Pancreas (tissue), 10 donors: Measurements from ENCODE around the gene EPHA3. TPM values are rescaled to one million over a fixed set of nuclear protein-coding genes. Genes with fewer than 3 reads are reported as not detected.

Source experiments
- ATAC-seq, 4 donors: fragments of 200-7000 bp; cut with Tn5 transposase; one replicate each; pipeline versions ENCODE4 v1.8.0 to v1.9.1; 2020; ENCODE audit warnings: mild to moderate bottlenecking in 4 of 4, moderate library complexity in 4 of 4
- DNase-seq, 6 donors: peaks; one replicate each; pipeline ENCODE4 v3.0.0-alpha.2; 2020
- FAIRE-seq: peaks from 2 replicates; lab custom pipeline; 2012; peaks lifted over from hg19 to GRCh38; lab: Jason Lieb, UNC
- H3K27ac ChIP-seq, 4 donors: fragments of 200-600 bp; sonication (generic); 1 replicate in 3 of 4; 2 replicates in 1 of 4; pipeline versions ENCODE4 v1.5.0 to v1.8.0; 2020
- H3K27me3 ChIP-seq, 4 donors: fragments of 200-600 bp; one replicate each; pipeline ENCODE4 v1.8.0; 2021
- H3K36me3 ChIP-seq, 3 donors: fragments of 200-600 bp; sonication (generic) in 1 of 3; one replicate each; pipeline versions ENCODE4 v1.5.0 to v1.8.0; 2020 to 2021
- H3K4me1 ChIP-seq, 3 donors: fragments of 200-600 bp; one replicate each; pipeline ENCODE4 v1.8.0; 2021
- H3K4me3 ChIP-seq, 4 donors: fragments of 200-600 bp; sonication (generic) in 2 of 4; one replicate each; pipeline versions ENCODE4 v1.5.0 to v1.8.0; 2020 to 2021
- H3K9me3 ChIP-seq, 4 donors: fragments of 200-600 bp; one replicate each; pipeline ENCODE4 v1.8.0; 2021
- WGBS, 2 donors: extraction: QIAGEN DNeasy Blood & Tissue Kit; methylation state at CpG; one replicate each; pipeline ENCODE4 v1.1.7; 2013; 5-methylcytosine and 5-hydroxymethylcytosine counted together
- intact Hi-C, 3 donors: fragments of 100-400 bp; cut with DNase I; formaldehyde crosslinking; loops; one replicate each; pipeline versions ENCODE4 v1.11.1 to v1.14.2; 2022
- polyA plus RNA-seq, 2 donors: library from polyadenylated mRNA; stranded (reverse); fragments of 200-250 nt; gene quantifications; one replicate each; pipeline ENCODE4 v1.2.3, GENCODE V29; 2013
- total RNA-seq, 6 donors: library from RNA; stranded (reverse); fragmentation: NEBNext Ultra II Directional in 4 of 6; extraction: Animal tissue kit (Norgen Biotek cat#: 25700) in 4 of 6; gene quantifications; one replicate each; pipeline versions ENCODE4 v1.2.1 to v1.2.4, GENCODE V29; 2021 to 2023
- TF ChIP-seq, protein P1 (sequence below), 4 donors: fragments of 200-600 bp; sonication (generic) in 3 of 4; IDR thresholded peaks; one replicate each; pipeline versions ENCODE4 v1.5.0 to v1.8.0; 2021; ENCODE audit warnings: antibody characterized with exemption in 4 of 4
- donor health status: healthy with polysubstance abuse.
- donor health status: DM: no; HTN: no; CAD: no; lungs with moderate emphysema.
- donor health status: DM: no; HTN: no; CAD: no.
- donor health status: control.
- donor health status: control.
- donor health status: Bipolar disorder and iron deficiency.
- donor health status: DM: yes; HTN: yes; CAD: no.
- donor health status: DM: no; HTN: no; CAD: no.
- donor health status: DM: no; HTN: no; CAD: no.
- donor health status: DM: yes; HTN: yes; CAD: no.

Gene EPHA3
- total and polyA plus RNA-seq, 8 donors: 0.27 to 7.7 (median 0.80) TPM

DNA sequence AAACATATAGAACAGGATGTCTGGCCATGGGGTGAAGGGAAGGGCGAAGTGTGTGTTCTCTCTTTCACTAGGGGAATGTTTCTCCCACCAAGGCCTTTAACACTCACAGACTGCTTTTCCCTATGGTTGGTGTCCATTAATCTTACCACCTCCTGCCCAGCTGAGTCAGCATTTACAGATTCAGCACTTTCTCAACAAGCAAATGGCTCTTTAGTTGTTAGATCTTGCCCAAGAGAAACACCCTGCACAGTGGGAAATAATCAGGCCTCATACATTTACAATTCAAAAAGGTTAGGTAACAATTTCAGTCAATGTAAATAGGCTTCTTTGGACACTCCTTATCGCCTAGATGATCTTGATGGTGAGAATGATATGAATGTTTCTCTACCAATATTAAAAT lies 418.2 kb downstream of the EPHA3 start:
- no peak for FAIRE-seq
- Histone ChIP-seq H3K9me3 (no peaks in the 10 kb centered on the region), H3K4me3 (no peak overlapping the region), H3K27ac (no peak overlapping the region), H3K4me1 (no peaks in the 10 kb centered on the region), H3K27me3 (no peaks in the 10 kb centered on the region), H3K36me3 (no peaks in the 10 kb centered on the region)
- intact Hi-C loops: no loop called here
- 76 to 83% methylated on average over 2 of the region's 2 CpGs for WGBS, 2 donors
- no peak for DNase-seq
- TF ChIP-seq, protein P1, sequence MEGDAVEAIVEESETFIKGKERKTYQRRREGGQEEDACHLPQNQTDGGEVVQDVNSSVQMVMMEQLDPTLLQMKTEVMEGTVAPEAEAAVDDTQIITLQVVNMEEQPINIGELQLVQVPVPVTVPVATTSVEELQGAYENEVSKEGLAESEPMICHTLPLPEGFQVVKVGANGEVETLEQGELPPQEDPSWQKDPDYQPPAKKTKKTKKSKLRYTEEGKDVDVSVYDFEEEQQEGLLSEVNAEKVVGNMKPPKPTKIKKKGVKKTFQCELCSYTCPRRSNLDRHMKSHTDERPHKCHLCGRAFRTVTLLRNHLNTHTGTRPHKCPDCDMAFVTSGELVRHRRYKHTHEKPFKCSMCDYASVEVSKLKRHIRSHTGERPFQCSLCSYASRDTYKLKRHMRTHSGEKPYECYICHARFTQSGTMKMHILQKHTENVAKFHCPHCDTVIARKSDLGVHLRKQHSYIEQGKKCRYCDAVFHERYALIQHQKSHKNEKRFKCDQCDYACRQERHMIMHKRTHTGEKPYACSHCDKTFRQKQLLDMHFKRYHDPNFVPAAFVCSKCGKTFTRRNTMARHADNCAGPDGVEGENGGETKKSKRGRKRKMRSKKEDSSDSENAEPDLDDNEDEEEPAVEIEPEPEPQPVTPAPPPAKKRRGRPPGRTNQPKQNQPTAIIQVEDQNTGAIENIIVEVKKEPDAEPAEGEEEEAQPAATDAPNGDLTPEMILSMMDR (IDR thresholded peaks at IDR 0.05): no peak
- ATAC-seq: no peak

DNA sequence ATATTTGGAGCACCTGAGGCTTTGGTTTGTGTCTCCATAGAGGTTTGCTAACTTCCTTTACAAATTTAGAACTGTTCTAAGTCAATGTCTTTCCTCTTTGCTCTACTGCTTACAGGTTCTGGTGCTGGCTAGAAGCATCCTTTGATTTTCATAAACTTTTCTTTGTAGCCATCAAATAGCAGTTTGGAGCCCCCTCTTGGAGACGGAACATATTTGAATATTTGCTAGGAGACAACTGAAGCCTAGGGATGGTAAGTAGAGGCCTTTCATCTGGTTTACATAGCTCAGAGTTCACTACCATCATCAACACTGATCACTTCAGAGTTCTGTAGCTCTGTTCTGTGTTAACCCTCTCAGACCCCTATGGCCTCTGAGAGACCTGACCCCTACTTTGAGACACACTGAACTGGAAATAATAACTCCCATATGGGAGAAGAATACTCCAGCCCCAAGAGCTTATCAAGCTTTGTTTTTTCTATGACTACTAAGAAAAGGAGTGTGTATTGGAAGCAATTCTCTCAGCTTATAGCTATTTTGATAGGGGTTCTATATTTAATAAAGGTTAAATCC lies 420.4 kb downstream of the EPHA3 start:
- H3K4me1 ChIP-seq: no peaks in the 10 kb centered on the region
- no peaks in the 10 kb centered on the region for H3K9me3 ChIP-seq
- DNase-seq (no peak), FAIRE-seq (no peak), ATAC-seq (no peak)
- no peaks in the 10 kb centered on the region for H3K27me3 ChIP-seq
- no peak overlapping the region for H3K4me3 ChIP-seq
- H3K27ac ChIP-seq: no peak overlapping the region
- TF ChIP-seq, protein P1 (IDR thresholded peaks at IDR 0.05): no peak
- intact Hi-C loops: no loop called here
- WGBS, 2 donors: 57 to 69% methylated on average over 1 of the region's 1 CpG
- H3K36me3 ChIP-seq: no peaks in the 10 kb centered on the region
